Keratinocyte (primary cell): ENCODE results near the gene SAMD10.

ENCODE experiments used
- CTCF ChIP-seq, 3 experiments: IDR thresholded peaks in 1 of 3; conservative IDR thresholded peaks in 1 of 3; optimal IDR thresholded peaks in 1 of 3; 2 replicates in 2 of 3; 3 replicates in 1 of 3; pipeline versions ENCODE3 to v1.5.1; 2011; ENCODE audit warnings: low read length in 3 of 3, mild to moderate bottlenecking in 3 of 3, moderate library complexity in 2 of 3, control low read depth in 1 of 3, inconsistent platforms in 1 of 3; ENCODE audit not compliant: insufficient read depth in 2 of 3; ENCODE audit errors: extremely low read depth in 1 of 3
- EZH2 ChIP-seq: IDR thresholded peaks from one replicate; pipeline ENCODE4 v1.6.1; 2012; ENCODE audit warnings: inconsistent platforms, mild to moderate bottlenecking, low read length, moderate library complexity

GRCh38 chr20:63932606-63933160 is 46.8 kb downstream of the SAMD10 start:
- TF ChIP-seq CTCF (optimal IDR thresholded peaks at IDR 0.05 in 1 of 3, IDR thresholded peaks at IDR 0.05 in 1 of 3, conservative IDR thresholded peaks at IDR 0.05 in 1 of 3; ENCODE audit: extremely low read depth in 1 of 3, insufficient read depth in 2 of 3, low read length in 3 of 3) (no peak), EZH2 (no peak)
